GM18951 (cell line): ENCODE results near the gene ARHGEF4.
"Not testable (repeated sequence)": the region's sequence is repeated elsewhere in the genome, so short reads cannot be mapped to it uniquely, and the experiment has no call there.

Experiments
- POLR2A ChIP-seq: IDR thresholded peaks from 4 replicates; pipeline ENCODE4 v1.6.1; 2011; ENCODE audit warnings: mild to moderate bottlenecking; ENCODE audit not compliant: insufficient read length, insufficient read depth; ENCODE audit errors: extremely low read depth
- in situ Hi-C: fragments of 300-500 bp; cut with MboI; formaldehyde crosslinking; loops from one replicate; pipeline ENCODE4 v1.12.0; 2022; ENCODE audit warnings: low sequenced_read_pairs, mixed read lengths, inconsistent platforms; ENCODE audit not compliant: unreplicated experiment

ARHGEF4 gene

GRCh38 chr2:130883496-130883895 is 46.8 kb downstream of the ARHGEF4 start:
- in situ Hi-C loops, result no loop called here
- TF ChIP-seq POLR2A, result no peak

DNA sequence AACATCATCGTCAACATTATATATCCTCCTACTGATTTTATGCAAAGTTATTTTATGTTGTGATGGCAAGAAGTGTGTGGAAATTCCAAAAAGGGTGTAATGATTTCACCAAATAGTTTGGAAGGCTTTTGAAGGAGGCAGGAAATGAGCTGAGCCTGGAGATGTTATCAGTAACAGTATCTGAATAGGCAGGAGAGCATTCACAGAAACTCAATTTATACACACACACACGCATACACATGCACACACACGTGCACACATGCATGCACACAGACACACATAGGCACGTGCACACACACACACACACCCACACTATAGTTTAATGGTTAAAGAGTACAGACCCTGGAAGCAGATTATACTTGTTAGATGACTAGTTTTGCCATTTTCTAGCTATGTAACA is 47.3 kb downstream of the ARHGEF4 start:
- TF ChIP-seq POLR2A, result no peak
- in situ Hi-C loops, result no loop called here

GRCh38 chr2:130884503-130884902 is 47.8 kb downstream of the ARHGEF4 start:
- TF ChIP-seq POLR2A, result no peak
- in situ Hi-C loops, result no loop called here

- TF ChIP-seq POLR2A, result no peak
- in situ Hi-C loops, result no loop called here
Measured at GRCh38 chr2:130887643-130888042, 50.9 kb downstream of the ARHGEF4 start.

GRCh38 chr2:130890941-130891669 is 54.4 kb downstream of the ARHGEF4 start:
- in situ Hi-C loops, result no loop called here

GRCh38 chr2:130891966-130892365 is 55.3 kb downstream of the ARHGEF4 start:
- no peak for TF ChIP-seq POLR2A
- in situ Hi-C loops, result no loop called here

More at GRCh38 chr2:130890941-130891669, 54.4 kb downstream of the ARHGEF4 start:
- no peak for TF ChIP-seq POLR2A

DNA sequence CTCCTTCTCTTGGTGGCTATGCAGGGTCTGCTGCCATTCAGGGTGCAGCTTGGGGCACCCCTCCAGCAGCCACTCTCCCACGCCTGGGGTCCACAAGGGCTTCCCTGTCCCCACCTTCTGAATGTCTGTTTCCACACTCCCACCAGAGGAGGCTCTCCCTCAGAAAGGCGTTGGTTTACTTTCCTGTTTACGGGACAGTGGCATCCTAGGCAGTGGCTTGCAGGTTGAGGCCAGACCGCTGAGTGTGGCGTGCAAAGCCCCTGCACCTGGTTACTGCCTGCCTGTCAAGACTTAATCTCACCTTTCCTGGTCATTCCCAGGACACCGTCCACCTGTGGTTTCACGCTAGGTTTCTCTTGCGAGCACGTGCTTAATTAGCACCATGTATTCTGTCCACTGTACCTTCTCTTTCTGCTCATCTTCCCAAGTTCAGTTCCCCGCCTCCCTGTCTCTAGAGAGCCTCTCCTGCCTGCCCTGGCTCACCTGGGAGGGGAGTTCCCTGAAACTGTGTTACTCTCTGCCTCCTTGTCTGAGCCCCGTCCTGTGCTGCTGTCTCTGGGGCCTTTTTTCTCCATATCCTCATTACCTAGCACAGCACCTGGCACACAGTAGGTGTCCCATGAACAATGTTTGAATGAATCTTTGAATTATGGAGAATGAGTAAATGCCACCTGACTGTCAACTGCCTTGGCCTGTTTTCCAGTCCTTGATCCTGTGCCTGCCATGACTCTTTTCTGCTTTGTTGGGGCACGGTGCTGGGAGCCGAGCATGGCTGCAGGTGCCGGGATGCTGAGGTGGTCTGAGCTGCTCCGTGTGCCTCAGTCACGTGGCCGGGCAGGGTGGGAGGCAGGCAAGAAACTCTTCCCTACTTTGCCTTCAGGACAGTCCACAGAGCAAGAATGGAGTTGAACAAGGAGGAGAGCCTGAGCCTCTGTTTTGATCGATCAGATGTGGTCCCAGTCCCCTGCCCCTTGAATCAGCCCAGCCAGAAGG is 56.4 kb downstream of the ARHGEF4 start:
- no peak for TF ChIP-seq POLR2A
- in situ Hi-C loops, result no loop called here

- in situ Hi-C loops, result no loop called here
- TF ChIP-seq POLR2A, result no peak
Measured at GRCh38 chr2:130894326-130894942, 57.7 kb downstream of the ARHGEF4 start.

- TF ChIP-seq POLR2A, result no peak
- in situ Hi-C loops, result no loop called here
Measured at GRCh38 chr2:130896813-130897212, 60.1 kb downstream of the ARHGEF4 start.

- TF ChIP-seq POLR2A, result no peak
- in situ Hi-C loops, result no loop called here
Measured at GRCh38 chr2:130898553-130898952, 61.8 kb downstream of the ARHGEF4 start.

DNA sequence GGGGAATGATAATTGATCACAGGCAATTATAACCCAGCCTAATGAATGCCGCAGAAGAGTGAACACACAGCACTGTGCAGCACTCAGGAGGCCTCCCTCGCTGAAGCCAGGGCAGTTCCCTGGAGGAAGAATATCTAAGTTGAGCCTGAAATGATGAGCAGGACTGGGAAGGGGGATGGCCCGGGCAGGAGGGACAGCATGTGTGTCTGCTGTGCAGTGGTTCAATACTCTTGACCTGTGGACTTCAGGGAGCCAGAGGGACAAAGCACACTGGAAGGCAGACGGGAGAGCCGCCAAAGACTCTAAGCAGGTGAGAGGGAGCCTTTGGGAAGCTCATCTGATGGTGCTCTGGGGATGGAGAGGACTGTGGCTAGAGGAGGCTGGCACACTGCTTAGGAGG is 62.6 kb downstream of the ARHGEF4 start:
- TF ChIP-seq POLR2A, result no peak
- in situ Hi-C loops, result no loop called here

- no peak for TF ChIP-seq POLR2A
- in situ Hi-C loops, result no loop called here
Measured at GRCh38 chr2:130901061-130901460, 64.3 kb downstream of the ARHGEF4 start.

- in situ Hi-C loops, result not testable (repeated sequence)
Measured at GRCh38 chr2:130901626-130902025, 64.9 kb downstream of the ARHGEF4 start.
